K562 (cell line): ENCODE data around the gene CHMP5. TPM values are rescaled to one million over a fixed set of nuclear protein-coding genes. Genes with fewer than 3 reads are reported as not detected.

Source experiments
- ATAC-seq: fragments of 200-7000 bp; cut with Tn5 transposase; 3 replicates; pipeline ENCODE4 v1.9.1; 2020; ENCODE audit warnings: moderate library complexity
- BruUV-seq: library from RNA; stranded (reverse); fragments of 400-500 nt; replicated peaks from 2 replicates; lab custom pipeline; 2021; lab: Mats Ljungman, UMichigan
- CTCF ChIA-PET: fragments of 300-600 bp; formaldehyde crosslinking; extraction: SDS; loops from one replicate; lab custom pipeline; 2021; ENCODE audit warnings: low intra/inter-chr PET ratio; lab: Yijun Ruan, JAX
- POLR2A ChIA-PET: fragments of 300-600, 350-650 bp; sonication (Branson Sonifier 250); formaldehyde crosslinking; extraction: SDS; loops from one replicate; lab custom pipeline; 2021; ENCODE audit warnings: antibody characterized with exemption, inconsistent platforms; lab: Yijun Ruan, JAX
- DNase-seq, 4 experiments: peaks; one replicate each; pipeline versions ENCODE4 v3.0.0 to v3.0.0-alpha.2; 2011 to 2018; ENCODE audit warnings: low spot score in 3 of 4, mixed read lengths in 3 of 4; ENCODE audit errors: extremely low read depth in 1 of 4
- FAIRE-seq: peaks from 2 replicates; lab custom pipeline; 2011; peaks lifted over from hg19 to GRCh38; lab: Jason Lieb, UNC
- H2AFZ ChIP-seq: 2 replicates; pipeline ENCODE4 v1.6.0; 2011; ENCODE audit warnings: low read depth, low read length, control low read depth, inconsistent platforms
- H3K27ac ChIP-seq: fragments of 200-600 bp; 3 replicates; pipeline ENCODE4 v1.8.0; 2011; ENCODE audit warnings: low read depth, mild to moderate bottlenecking, control low read depth, inconsistent platforms, low read length, moderate library complexity, mixed read lengths; ENCODE audit errors: extremely low read depth
- H3K27me3 ChIP-seq, 2 experiments: fragments of 300-600 bp in 1 of 2; 2 replicates in 1 of 2; 3 replicates in 1 of 2; pipeline versions ENCODE4 v1.6.0 to v1.8.0; 2011; ENCODE audit warnings: inconsistent platforms in 2 of 2, low read length in 2 of 2, mild to moderate bottlenecking in 1 of 2, mixed read lengths in 1 of 2, moderate library complexity in 1 of 2; ENCODE audit not compliant: control insufficient read depth in 2 of 2, insufficient read depth in 2 of 2
- H3K36me3 ChIP-seq: fragments of 300-600 bp; 3 replicates; pipeline ENCODE4 v1.8.0; 2011; ENCODE audit warnings: mild to moderate bottlenecking, low read length, inconsistent platforms; ENCODE audit not compliant: control insufficient read depth, insufficient read depth
- H3K4me1 ChIP-seq, 2 experiments: fragments of 200-600 bp in 1 of 2; replicated peaks in 1 of 2; 2 replicates in 1 of 2; 3 replicates in 1 of 2; pipeline versions ENCODE4 v1.5.1 to v1.8.0; 2011; ENCODE audit warnings: inconsistent platforms in 2 of 2, low read length in 2 of 2, mild to moderate bottlenecking in 1 of 2, mixed read lengths in 1 of 2, moderate library complexity in 1 of 2; ENCODE audit not compliant: control insufficient read depth in 2 of 2, insufficient read depth in 2 of 2
- H3K4me2 ChIP-seq: 2 replicates; pipeline ENCODE4 v1.6.1; 2011; ENCODE audit warnings: low read length, control low read depth, inconsistent platforms, mixed read lengths; ENCODE audit not compliant: insufficient read depth
- H3K4me3 ChIP-seq: fragments of 200-600 bp; sonication (generic), shearing (Covaris generic); 2 replicates; pipeline ENCODE4 v1.5.1; 2016; ENCODE audit warnings: control low read depth, inconsistent platforms
- H3K79me2 ChIP-seq: fragments of 200-600 bp; 3 replicates; pipeline ENCODE4 v1.8.0; 2011; ENCODE audit warnings: low read length, inconsistent platforms; ENCODE audit not compliant: control insufficient read depth, insufficient read depth
- H3K9ac ChIP-seq, 2 experiments: 2 replicates each; pipeline versions ENCODE4 v1.6.0 to v1.6.1; 2011; ENCODE audit warnings: low read depth in 2 of 2, low read length in 2 of 2, control low read depth in 1 of 2, inconsistent platforms in 1 of 2, mild to moderate bottlenecking in 1 of 2, mixed read lengths in 1 of 2; ENCODE audit not compliant: insufficient read depth in 1 of 2
- H3K9me1 ChIP-seq: one replicate; pipeline ENCODE4 v1.6.0; 2011; ENCODE audit warnings: inconsistent platforms, mild to moderate bottlenecking, low read length, moderate library complexity; ENCODE audit not compliant: control insufficient read depth, insufficient read depth
- H3K9me3 ChIP-seq: replicated peaks from 2 replicates; pipeline ENCODE4 v1.5.1; 2011; ENCODE audit warnings: low read depth, low read length, inconsistent platforms; ENCODE audit not compliant: control insufficient read depth, insufficient read depth
- H4K20me1 ChIP-seq: replicated peaks from 2 replicates; pipeline ENCODE4 v1.6.1; 2011; ENCODE audit warnings: low read length, inconsistent platforms, mixed read lengths; ENCODE audit not compliant: control insufficient read depth, insufficient read depth
- CBX1 ChIP-seq: sonication (generic); IDR thresholded peaks from 2 replicates; pipeline ENCODE4 v1.6.1; 2016; ENCODE audit warnings: antibody characterized with exemption, low read depth, mild to moderate bottlenecking
- CSDE1 ChIP-seq, 2 experiments: fragments of 450-650 bp; IDR thresholded peaks; 2 replicates each; pipeline ENCODE4 v1.6.1; 2016; ENCODE audit warnings: mild to moderate bottlenecking in 1 of 2
- HMG20B ChIP-seq: fragments of 250-450 bp; sonication (Bioruptor Pico); IDR thresholded peaks from 2 replicates; pipeline ENCODE4 v1.5.0; 2021; ENCODE audit warnings: mild to moderate bottlenecking
- JUND ChIP-seq, 2 experiments: IDR thresholded peaks; 2 replicates in 1 of 2; 3 replicates in 1 of 2; pipeline ENCODE4 v1.6.1; 2011; ENCODE audit warnings: borderline replicate concordance in 2 of 2, low read depth in 2 of 2, low read length in 2 of 2, improper control_type of control experiment in 1 of 2, missing biosample characterization in 1 of 2, missing genetic modification characterization in 1 of 2, missing genetic modification reagents in 1 of 2
- U2AF1 ChIP-seq: fragments of 200-400 bp; formaldehyde crosslinking; optimal IDR thresholded peaks from 2 replicates; pipeline ENCODE3; 2017; ENCODE audit warnings: mild to moderate bottlenecking, low read depth, low read length, moderate library complexity
- ZNF184 ChIP-seq: sonication (generic); formaldehyde crosslinking; IDR thresholded peaks from 2 replicates; pipeline ENCODE4 v1.5.0; 2020; ENCODE audit warnings: missing genetic modification reagents
- ZNF586 ChIP-seq: fragments of 450-650 bp; formaldehyde crosslinking; conservative IDR thresholded peaks from 2 replicates; pipeline ENCODE4 v1.4.0; 2020; ENCODE audit warnings: mild to moderate bottlenecking, moderate library complexity
- WGBS: fragments of 100-300 bp; shearing (Covaris generic); methylation state at CpG from one replicate; pipeline ENCODE4 v1.1.6; 2016; ENCODE audit warnings: low coverage, mixed read lengths; ENCODE audit not compliant: insufficient coverage; ENCODE audit errors: missing lambda C conversion rate; 5-methylcytosine and 5-hydroxymethylcytosine counted together
- in situ Hi-C: fragments of 300-500 bp; cut with MboI; formaldehyde crosslinking; loops from 4 replicates; pipeline ENCODE4 v1.15.0; 2018; ENCODE audit warnings: inconsistent platforms, mixed read lengths
- intact Hi-C: fragments of 100-400 bp; cut with micrococcal nuclease; formaldehyde crosslinking; loops from 2 replicates; pipeline ENCODE4 v1.14.2; 2022
- polyA plus RNA-seq, 8 experiments: library from polyadenylated mRNA; depleted of rRNA in 4 of 8; stranded (reverse) in 5 of 8; unstranded in 3 of 8; fragments of >200 nt; fragmentation: Nextera tagmentation in 2 of 8; fragmentation: Illumina TruSeq in 1 of 8; extraction: Ambion mirVana in 2 of 8; extraction: Trizol in 1 of 8; gene quantifications; 2 replicates each; pipeline versions ENCODE4 v1.2.1 to v1.2.3, GENCODE V29; 2011 to 2014; ENCODE audit warnings: inconsistent platforms in 1 of 8, missing spikeins in 1 of 8
- total RNA-seq, 7 experiments: library from RNA; depleted of rRNA in 6 of 7; stranded (reverse); fragments of >200 nt in 6 of 7; fragmentation: Illumina TruSeq in 2 of 7; extraction: Trizol in 2 of 7; gene quantifications; 2 replicates each; pipeline versions ENCODE4 v1.2.1 to v1.2.3, GENCODE V29; 2011 to 2021; ENCODE audit warnings: low replicate concordance in 1 of 7
- TF ChIP-seq, protein P1 (sequence below), 2 experiments: fragments of 450-650 bp in 1 of 2; sonication (generic) in 1 of 2; formaldehyde crosslinking; conservative IDR thresholded peaks; 2 replicates each; pipeline versions ENCODE4 v1.4.0 to v1.8.1; 2020 to 2022; ENCODE audit warnings: mild to moderate bottlenecking in 1 of 2, missing genetic modification reagents in 1 of 2
- TF ChIP-seq, protein P2 (sequence below): IDR thresholded peaks from 3 replicates; pipeline ENCODE4 v1.6.1; 2011; ENCODE audit warnings: borderline replicate concordance, mild to moderate bottlenecking, moderate library complexity; ENCODE audit not compliant: insufficient read length; ENCODE audit errors: extremely low read depth
- TF ChIP-seq, protein P3 (sequence below), 2 experiments: fragments of 450-650 bp; formaldehyde crosslinking in 1 of 2; IDR thresholded peaks; 2 replicates each; pipeline versions ENCODE4 v1.4.0 to v1.6.1; 2014 to 2020; ENCODE audit warnings: mild to moderate bottlenecking in 2 of 2, borderline replicate concordance in 1 of 2, low read depth in 1 of 2

The CHMP5 gene
- total and polyA plus RNA-seq, 9 of the 15 experiments (the other 6 are each of a cell fraction or from before 2014, with no cell fraction given): 36.0 to 105 (median 54.9) TPM

DNA sequence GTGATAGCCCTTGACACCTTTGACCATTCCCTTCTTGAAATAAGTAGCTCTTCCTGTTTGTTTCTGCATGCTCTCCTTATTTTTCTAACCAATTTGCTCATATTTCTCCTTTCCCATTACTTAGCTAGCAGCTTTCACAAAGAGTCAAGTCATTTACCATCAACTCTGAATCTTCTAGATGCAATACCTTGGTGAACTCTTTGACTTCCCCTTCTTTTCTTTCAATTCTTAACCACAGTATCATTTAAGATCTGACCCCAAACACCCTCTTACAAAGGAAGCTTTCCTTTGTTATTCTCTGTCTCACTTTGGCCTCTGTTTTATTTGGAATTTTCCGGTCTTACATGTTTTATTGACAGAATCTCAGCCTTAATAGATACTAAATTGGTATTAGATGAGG lies 39.5 kb downstream of the CHMP5 start:
- FAIRE-seq: no peak
- no peaks in the 10 kb centered on the region for H3K9me1 ChIP-seq
- in situ Hi-C loops (no loop called here), intact Hi-C loops (no loop called here)
- H3K27ac ChIP-seq: no peak overlapping the region
- no peak for ATAC-seq
- H3K4me3 ChIP-seq: no peak overlapping the region
- H3K79me2 ChIP-seq: peaks cover 18% of the 10 kb centered on the region
- ChIA-PET CTCF (no interaction called here), POLR2A (interaction anchor here (0.7 to 1.1 kb wide), 2 partner anchors 14 to 153 kb away, joined by 3 read pairs; partner anchors contain the start of gene NFX1)
- no peaks in the 10 kb centered on the region for H3K27me3 ChIP-seq
- H3K36me3 ChIP-seq: peaks cover 92% of the 10 kb centered on the region
- no peak overlapping the region for H2AFZ ChIP-seq
- H4K20me1 ChIP-seq: no peaks in the 10 kb centered on the region
- H3K4me1 ChIP-seq: no peaks in the 10 kb centered on the region
- H3K9me3 ChIP-seq: no peaks in the 10 kb centered on the region
- no peak overlapping the region for H3K9ac ChIP-seq
- no peak overlapping the region for H3K4me2 ChIP-seq
- no peak for DNase-seq
- BruUV-seq: no TSS peak
- WGBS: 100% methylated on average over 1 of the region's 1 CpG
- TF ChIP-seq U2AF1: no peak
- TF ChIP-seq, protein P1, sequence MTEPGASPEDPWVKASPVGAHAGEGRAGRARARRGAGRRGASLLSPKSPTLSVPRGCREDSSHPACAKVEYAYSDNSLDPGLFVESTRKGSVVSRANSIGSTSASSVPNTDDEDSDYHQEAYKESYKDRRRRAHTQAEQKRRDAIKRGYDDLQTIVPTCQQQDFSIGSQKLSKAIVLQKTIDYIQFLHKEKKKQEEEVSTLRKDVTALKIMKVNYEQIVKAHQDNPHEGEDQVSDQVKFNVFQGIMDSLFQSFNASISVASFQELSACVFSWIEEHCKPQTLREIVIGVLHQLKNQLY (CRISPR knock-in tag; conservative IDR thresholded peaks at IDR 0.05): no peak
- no peak for TF ChIP-seq CSDE1 (IDR thresholded peaks at IDR 0.05)
- TF ChIP-seq, protein P2, sequence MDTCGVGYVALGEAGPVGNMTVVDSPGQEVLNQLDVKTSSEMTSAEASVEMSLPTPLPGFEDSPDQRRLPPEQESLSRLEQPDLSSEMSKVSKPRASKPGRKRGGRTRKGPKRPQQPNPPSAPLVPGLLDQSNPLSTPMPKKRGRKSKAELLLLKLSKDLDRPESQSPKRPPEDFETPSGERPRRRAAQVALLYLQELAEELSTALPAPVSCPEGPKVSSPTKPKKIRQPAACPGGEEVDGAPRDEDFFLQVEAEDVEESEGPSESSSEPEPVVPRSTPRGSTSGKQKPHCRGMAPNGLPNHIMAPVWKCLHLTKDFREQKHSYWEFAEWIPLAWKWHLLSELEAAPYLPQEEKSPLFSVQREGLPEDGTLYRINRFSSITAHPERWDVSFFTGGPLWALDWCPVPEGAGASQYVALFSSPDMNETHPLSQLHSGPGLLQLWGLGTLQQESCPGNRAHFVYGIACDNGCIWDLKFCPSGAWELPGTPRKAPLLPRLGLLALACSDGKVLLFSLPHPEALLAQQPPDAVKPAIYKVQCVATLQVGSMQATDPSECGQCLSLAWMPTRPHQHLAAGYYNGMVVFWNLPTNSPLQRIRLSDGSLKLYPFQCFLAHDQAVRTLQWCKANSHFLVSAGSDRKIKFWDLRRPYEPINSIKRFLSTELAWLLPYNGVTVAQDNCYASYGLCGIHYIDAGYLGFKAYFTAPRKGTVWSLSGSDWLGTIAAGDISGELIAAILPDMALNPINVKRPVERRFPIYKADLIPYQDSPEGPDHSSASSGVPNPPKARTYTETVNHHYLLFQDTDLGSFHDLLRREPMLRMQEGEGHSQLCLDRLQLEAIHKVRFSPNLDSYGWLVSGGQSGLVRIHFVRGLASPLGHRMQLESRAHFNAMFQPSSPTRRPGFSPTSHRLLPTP: no peak
- TF ChIP-seq ZNF184 (CRISPR knock-in tag): no peak
- no peak for TF ChIP-seq CBX1
- no peak for TF ChIP-seq HMG20B (CRISPR knock-in tag)
- TF ChIP-seq JUND (IDR thresholded peaks at IDR 0.05; ENCODE audit: borderline replicate concordance, low read depth, low read length): no peak
- no peak for TF ChIP-seq JUND (tag; IDR thresholded peaks at IDR 0.05; ENCODE audit: borderline replicate concordance, low read depth, low read length)
- TF ChIP-seq, protein P3, sequence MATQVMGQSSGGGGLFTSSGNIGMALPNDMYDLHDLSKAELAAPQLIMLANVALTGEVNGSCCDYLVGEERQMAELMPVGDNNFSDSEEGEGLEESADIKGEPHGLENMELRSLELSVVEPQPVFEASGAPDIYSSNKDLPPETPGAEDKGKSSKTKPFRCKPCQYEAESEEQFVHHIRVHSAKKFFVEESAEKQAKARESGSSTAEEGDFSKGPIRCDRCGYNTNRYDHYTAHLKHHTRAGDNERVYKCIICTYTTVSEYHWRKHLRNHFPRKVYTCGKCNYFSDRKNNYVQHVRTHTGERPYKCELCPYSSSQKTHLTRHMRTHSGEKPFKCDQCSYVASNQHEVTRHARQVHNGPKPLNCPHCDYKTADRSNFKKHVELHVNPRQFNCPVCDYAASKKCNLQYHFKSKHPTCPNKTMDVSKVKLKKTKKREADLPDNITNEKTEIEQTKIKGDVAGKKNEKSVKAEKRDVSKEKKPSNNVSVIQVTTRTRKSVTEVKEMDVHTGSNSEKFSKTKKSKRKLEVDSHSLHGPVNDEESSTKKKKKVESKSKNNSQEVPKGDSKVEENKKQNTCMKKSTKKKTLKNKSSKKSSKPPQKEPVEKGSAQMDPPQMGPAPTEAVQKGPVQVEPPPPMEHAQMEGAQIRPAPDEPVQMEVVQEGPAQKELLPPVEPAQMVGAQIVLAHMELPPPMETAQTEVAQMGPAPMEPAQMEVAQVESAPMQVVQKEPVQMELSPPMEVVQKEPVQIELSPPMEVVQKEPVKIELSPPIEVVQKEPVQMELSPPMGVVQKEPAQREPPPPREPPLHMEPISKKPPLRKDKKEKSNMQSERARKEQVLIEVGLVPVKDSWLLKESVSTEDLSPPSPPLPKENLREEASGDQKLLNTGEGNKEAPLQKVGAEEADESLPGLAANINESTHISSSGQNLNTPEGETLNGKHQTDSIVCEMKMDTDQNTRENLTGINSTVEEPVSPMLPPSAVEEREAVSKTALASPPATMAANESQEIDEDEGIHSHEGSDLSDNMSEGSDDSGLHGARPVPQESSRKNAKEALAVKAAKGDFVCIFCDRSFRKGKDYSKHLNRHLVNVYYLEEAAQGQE (IDR thresholded peaks at IDR 0.05; ENCODE audit: borderline replicate concordance): no peak
- TF ChIP-seq, protein P3 (CRISPR knock-in tag; IDR thresholded peaks at IDR 0.05; ENCODE audit: low read depth): no peak
- no peak for TF ChIP-seq ZNF586 (CRISPR knock-in tag)
